T-helper 2 cell (primary cell): ENCODE data around the gene RIOK1.
"Not testable (repeated sequence)": the region's sequence is repeated elsewhere in the genome, so short reads cannot be mapped to it uniquely, and the experiment has no call there.

Source experiments
- DNase-seq, 5 experiments: peaks; one replicate each; pipeline versions ENCODE4 v3.0.0 to v3.0.0-alpha.2; 2012 to 2022

Gene RIOK1

DNA sequence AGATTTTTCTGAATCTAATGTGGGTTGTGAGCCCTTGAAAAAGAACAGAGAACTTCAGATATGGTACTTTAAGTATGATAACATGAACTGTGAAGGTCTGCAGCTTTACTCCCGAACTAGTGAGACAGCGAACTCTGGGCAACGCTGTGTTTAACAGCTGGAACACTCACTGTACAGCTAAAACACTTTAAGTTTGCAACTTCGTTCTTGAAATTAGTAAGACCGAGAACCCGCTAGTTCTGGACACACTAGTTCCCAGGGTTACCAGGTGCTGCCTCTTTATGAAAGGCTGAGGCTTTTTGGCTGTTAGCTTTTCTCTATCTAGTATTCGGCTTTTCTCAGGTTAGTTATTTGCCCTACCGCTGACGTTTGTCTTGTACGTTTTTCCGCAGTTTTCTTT is 52.9 kb downstream of the RIOK1 start:
- DNase-seq = no peak

DNA sequence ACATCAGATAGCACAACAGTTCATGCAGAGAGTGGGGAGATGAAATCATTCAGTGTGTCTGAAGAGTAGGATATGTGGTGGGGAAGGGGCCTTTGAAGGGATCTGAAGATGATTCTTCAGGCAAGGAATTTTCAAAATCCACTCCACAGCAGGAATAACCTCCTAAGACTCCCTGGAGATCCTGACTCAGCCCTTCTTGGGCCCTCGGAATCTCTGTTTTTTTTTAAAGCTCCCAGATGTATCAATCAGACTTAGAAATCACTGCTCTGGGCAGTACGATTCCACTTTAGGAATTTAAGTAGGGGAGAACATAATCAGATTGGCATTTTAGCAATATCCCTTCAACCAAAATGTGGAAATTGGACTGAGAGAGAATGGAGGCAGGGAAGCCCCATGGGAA is 55.5 kb downstream of the RIOK1 start:
- no peak for DNase-seq

DNA sequence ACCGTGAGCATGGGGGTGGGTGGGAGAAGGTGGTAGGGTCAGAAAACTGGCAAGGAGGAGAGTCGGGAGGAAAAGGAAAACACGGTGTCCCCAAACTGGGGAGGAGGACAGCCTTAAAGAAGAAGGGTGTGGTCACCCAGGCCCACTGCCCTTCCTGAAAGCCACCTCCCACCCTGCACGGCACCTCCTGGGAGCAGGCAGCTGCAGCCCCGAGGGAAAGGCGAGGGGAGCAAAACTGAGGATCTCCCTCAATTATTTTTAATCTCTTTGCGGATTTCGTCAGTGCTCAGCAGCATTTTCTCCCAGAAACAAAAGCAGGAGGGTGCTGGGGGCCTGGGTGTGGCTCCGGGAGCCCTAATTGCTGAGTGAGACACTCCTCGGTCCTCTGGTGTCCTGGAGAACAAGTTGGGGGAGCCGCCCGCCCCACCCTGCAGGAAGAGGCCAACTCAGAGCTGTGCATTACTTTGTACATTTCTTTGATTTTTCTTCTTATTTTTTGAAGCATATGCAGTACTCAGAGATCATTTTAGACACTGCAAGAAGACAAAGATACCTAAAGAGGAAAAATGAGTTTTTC is 56.4 kb downstream of the RIOK1 start:
- no peak for DNase-seq

DNA sequence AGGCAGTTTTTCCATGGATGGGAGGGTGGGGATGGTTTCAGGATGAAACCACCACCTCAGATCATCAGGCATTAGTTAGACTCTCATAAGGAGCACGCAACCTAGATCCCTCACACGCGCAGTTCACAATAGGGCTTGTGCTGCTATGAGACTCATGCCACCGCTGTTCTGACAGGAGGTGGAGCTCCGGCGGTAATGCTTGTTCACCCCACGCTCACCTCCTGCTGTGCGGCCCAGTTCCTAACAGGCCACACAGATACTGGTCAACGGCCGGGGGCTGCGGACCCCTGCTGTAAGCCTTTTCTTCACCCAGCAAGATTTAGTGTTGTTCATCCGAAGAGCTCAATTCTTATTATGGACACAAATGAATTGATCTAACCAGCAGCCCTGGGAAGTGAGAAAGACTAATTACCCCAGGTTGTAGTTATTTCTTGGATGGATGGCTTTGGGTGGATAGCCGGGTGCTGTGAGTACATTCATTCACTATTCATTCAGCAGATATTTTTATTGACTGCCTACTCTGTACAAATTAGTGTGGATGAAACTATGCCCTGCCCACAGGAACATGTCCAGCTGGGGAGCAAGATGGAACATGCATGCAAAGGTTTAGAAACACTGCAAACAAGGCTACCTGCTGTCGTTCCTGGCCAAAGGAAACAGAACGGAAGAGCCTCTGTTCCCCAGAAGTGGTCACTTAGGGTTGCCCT is 57.2 kb downstream of the RIOK1 start:
- DNase-seq = no peak

DNA sequence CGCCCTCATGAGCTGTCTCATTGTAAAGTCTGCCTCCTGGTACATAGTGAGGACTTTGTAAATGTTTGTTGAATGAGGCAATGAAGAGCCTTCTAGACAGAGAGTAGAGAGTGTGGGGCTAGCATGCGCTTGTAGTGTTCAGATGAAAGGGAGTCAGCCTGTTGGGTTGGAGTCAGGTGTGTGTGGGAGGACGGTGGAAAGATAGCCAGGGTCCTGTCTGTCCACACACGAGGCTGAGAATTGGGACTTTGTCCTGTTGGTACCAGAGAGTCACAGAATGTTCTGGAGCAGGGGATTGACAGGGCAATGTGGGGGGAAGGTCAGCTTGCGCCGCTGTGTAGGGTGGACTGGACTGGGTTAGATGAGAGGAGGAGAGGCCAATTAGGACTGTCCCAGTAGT is 58.6 kb downstream of the RIOK1 start:
- DNase-seq = no peak

DNA sequence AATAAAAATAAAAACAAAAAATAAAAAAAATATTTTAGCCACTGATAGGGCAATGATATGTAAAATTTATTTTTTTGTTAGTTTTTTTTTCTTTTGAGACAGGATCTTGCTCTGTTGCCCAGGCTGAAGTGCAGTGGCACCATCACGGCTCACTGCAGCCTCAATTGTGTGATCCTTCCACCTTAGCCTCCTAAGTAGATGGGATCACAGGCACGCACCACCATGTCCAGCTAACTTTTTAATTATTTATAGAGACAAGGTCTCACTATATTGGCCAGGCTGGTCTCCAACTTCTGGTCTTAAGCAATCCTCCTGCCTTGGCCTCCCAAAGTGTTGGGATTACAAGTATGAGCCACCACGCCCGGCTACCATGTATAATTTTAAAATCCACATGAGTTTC is 59.4 kb downstream of the RIOK1 start:
- no peak for DNase-seq

DNA sequence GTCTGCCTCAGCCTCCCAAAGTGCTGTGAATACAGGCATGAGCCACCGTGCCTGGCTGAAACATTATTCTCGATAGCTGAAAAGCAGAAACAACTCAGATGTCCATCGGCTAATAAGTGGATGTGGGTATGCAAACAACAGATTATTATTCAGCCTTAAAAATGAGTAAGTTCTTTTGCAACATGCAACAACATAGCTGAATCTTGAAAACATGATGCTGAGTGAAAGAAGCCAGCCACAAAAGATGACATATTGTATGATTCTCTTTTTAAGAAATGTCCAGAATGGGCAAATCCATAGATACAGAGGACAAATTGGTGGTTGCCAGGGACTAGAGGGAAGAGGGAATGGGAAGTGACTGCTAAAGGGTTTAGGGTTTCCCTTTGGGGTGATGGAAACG is 61.7 kb downstream of the RIOK1 start:
- no peak for DNase-seq

DNA sequence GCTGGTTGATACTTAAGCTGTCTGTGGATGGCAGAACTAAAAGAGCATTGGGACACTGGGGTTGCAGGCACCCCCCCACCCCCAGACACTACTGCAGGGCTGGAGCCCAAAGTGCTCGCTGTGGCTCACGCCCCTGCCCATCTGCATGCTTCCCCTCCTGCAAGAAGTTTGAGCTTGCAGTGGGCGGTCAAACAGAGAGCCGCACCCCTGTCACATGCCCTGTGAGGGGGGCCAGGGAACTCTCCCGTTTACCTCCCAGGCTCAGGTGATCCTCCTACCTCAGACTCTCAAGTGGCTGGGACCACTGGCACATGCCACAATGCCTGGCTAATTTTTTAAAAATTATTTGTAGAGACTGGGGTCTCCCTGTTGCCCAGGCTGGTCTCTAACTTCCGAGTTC is 63.3 kb downstream of the RIOK1 start:
- no peak for DNase-seq

DNA sequence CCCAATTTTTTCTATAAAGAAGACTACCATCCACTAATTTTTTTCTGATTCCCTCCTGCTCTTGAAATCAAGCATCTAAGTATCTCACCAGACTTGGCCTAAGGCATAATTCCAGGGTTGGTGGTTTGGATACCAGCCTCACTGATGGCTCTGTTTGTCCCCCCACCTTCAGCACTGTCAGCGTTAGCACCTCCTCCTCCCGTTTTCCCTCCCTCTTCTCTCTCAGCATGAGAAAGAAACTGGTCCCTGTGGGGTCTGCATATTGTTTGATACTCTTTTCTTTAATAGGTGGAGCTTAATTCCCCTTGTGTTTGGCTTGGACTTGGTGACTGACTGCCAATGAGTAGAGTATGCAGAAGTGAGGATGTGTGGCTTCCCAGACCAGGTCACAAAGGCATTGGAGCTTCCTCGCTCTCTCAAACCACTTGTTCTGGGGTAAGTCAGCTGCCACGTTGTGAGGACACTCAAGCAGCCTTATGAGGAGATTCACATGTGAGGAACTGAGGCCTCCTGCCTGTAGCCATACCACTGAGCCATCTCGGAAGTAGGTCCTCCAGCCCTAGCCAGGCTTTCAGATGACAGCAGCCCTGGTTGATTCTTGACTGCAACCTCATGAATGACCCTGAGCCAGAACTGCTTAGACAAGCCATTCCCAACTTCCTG is 65.2 kb downstream of the RIOK1 start:
- DNase-seq = no peak

DNA sequence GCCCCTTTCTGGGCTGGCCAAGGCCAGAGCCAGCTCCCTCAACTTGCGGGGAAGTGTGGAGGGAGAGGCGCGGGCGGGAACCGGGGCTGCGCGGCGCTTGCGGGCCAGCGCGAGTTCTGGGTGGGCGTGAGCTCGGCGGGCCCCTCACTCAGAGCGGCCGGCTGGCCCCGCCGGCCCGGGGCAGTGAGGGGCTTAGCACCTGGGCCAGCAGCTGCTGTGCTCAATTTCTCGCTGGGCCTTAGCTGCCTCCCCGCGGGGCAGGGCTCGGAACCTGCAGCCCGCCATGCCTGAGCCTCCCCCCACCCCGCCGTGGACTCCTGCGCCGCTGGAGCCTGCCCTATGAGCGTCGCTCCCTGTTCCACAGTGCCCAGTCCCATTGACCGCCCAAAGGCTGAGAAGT is 66.7 kb downstream of the RIOK1 start:
- not testable (repeated sequence) for DNase-seq

DNA sequence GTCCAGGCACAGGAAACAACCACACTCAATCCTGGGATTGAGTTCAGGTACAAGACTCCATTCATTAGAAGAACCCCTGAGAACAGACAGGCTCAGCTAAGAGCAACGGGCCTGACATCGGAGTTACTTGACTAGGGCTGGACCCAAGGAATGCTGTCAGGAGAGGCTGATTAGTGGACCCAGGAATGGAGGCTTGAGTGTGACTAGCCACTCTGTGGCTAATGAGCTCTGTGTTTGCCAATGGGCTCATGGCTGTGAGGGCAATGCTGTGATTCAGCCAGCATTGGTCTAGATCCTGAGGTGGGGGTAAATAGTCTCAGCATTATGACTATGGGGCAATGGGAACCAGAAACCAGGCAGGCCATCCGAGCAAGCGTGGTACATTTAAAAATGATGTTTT is 71.8 kb downstream of the RIOK1 start:
- DNase-seq = no peak

DNA sequence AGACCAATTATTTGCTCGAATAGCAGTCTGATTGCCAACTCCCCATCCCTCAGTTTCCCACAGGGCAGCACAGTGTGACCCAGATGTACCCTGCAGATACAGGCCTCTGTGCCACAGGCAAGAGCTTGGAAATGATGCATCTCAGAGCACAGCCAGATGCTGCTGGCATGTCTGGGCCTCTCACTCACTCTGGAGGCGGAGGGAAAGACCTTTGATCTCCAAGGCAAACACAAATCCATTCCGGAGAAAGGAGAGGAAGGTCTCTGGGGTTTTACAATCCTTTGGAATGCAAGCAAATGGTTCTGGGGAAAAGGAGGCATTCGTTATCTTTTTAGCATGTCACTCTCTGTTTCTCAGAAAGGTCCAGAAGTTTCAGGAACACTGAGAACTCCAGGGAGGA is 74.2 kb downstream of the RIOK1 start:
- no peak for DNase-seq

DNA sequence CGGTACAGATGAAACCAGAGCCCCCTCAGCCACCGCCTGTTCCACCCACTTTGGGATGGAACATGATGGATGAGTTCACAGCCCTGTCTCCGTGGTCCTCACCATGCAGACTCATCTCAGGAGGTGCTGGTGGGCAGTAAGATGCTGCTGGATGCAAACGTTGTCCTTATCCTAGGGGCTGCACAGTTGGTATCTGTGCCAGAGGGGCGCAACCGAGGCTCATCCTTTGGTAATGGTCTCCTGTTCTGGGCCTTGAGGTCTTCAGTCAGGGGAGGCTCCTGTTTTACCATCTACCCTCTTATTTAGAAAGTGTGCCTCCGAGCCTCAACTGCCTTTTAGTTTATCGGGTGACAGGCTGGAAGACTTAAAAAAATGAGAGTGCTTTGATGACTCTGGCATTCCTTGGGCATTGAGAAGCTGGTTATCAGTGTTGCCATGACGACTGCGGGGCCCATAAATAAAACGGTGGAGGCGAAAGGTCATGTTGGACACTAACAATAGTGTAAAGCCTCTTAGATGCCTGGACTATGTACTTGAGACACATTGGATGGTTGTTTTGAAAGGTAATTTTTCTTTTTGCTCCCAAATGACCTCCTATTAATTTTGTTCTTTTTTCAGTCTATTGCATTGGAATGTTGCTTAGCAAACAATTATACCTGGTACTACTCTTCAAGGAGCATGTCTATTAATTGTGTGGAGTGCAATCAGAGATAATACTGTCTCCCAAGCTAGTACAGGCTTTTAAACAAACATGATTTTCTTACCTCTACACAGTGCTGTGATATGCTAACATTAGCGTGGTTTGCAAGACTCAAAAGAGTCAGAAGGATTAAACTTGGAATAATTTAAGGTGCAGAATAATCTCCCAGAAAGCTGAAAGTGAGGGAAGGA is 77.6 kb downstream of the RIOK1 start:
- DNase-seq = no peak
